GM12891 (cell line): ENCODE results near the gene SLC26A1.

Source experiments
- POLR2A ChIP-seq: IDR thresholded peaks from 2 replicates; pipeline ENCODE4 v1.6.1; 2011; ENCODE audit warnings: low read depth, low read length, control low read depth
- POLR2AphosphoS5 ChIP-seq: IDR thresholded peaks from 2 replicates; pipeline ENCODE4 v1.6.1; 2011; ENCODE audit warnings: low read depth, low read length, control low read depth
- TAF1 ChIP-seq: IDR thresholded peaks from 2 replicates; pipeline ENCODE4 v1.6.1; 2011; ENCODE audit warnings: low read depth, low read length, control low read depth

DNA sequence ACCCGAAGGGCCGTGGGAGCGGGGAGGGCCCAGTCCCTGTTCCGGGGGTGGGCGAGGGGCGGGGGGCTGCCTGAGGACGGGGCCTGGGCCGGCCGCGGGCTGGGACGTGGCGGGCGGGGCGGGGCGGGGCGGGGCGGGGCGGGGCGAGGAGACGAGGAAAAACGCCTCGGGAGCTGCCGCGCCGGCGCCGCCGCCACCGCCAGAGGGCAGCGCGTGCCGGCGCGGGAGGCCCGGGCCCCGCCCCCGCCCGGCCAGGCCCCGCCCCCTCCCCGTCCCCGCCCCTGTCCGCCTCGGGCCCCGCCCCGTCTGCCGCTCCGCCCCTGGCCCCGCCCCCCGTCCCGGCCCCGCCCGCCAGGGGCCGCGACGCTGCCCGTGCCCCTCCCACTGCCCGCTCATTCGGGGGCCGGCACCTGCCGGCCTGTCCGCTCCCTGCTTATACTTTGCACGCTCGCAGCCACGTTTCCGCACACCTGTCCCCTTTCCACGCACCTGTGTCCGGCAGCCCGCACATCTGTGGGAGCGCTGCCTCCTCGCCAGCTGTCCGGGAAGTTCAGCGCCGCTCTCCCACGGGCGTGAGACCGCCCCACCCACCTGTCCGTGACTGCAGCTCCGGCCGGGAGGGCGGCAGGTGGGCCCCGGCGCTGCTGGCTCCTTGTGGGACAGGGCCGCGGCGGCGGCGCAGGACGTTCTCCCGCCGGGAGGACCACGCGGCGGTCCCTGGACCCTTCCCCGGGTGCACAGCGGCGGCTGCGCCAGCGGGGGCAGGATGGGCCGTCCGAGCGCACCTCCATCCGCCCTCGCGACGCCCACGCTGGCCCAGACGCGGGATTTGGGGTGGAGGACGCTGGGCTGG lies 16.6 kb upstream of the SLC26A1 start:
- TF ChIP-seq POLR2A (no peak), TAF1 (no peak), POLR2AphosphoS5 (no peak)
